HepG2 (cell line): ENCODE data around the gene THSD4. TPM values are rescaled to one million over a fixed set of nuclear protein-coding genes. Genes with fewer than 3 reads are reported as not detected.

Source experiments
- ATAC-seq: fragments of 200-7000 bp; cut with Tn5 transposase; 3 replicates; pipeline ENCODE4 v1.9.1; 2020; ENCODE audit warnings: mild to moderate bottlenecking, moderate library complexity
- BruUV-seq: library from RNA; stranded (reverse); fragments of 400-500 nt; replicated peaks from 2 replicates; lab custom pipeline; 2021; lab: Mats Ljungman, UMichigan
- CTCF ChIA-PET: fragments of 300-600 bp; formaldehyde crosslinking; extraction: SDS; loops from one replicate; lab custom pipeline; 2021; ENCODE audit warnings: low total read pairs, inconsistent platforms, low intra/inter-chr PET ratio; lab: Yijun Ruan, JAX
- POLR2A ChIA-PET: fragments of 350-600 bp; sonication (Branson Sonifier 250); formaldehyde crosslinking; loops from one replicate; lab custom pipeline; 2020; ENCODE audit warnings: antibody characterized with exemption, inconsistent platforms; lab: Yijun Ruan, JAX
- DNase-seq: peaks from one replicate; pipeline ENCODE4 v3.0.0-alpha.2; 2015; ENCODE audit warnings: low spot score
- FAIRE-seq: peaks from 3 replicates; lab custom pipeline; 2011; peaks lifted over from hg19 to GRCh38; lab: Jason Lieb, UNC
- H2AFZ ChIP-seq: one replicate; pipeline ENCODE4 v1.6.1; 2011; ENCODE audit warnings: low read length, inconsistent platforms
- H3K27ac ChIP-seq: fragments of 300-600 bp; 3 replicates; pipeline ENCODE4 v1.8.0; 2011; ENCODE audit warnings: mixed run types, mild to moderate bottlenecking, mixed read lengths, low read length, inconsistent platforms; ENCODE audit not compliant: insufficient read depth; ENCODE audit errors: extremely low read length
- H3K27me3 ChIP-seq, 2 experiments: fragments of 200-600 bp in 1 of 2; 2 replicates in 1 of 2; 3 replicates in 1 of 2; pipeline versions ENCODE4 v1.6.0 to v1.8.0; 2011; ENCODE audit warnings: low read length in 2 of 2, mild to moderate bottlenecking in 2 of 2, moderate library complexity in 2 of 2, inconsistent platforms in 1 of 2; ENCODE audit not compliant: insufficient read depth in 2 of 2, control insufficient read depth in 1 of 2
- H3K36me3 ChIP-seq, 2 experiments: fragments of 200-600 bp in 1 of 2; replicated peaks in 1 of 2; 2 replicates in 1 of 2; 3 replicates in 1 of 2; pipeline versions ENCODE4 v1.5.1 to v1.8.0; 2011; ENCODE audit warnings: low read length in 2 of 2, inconsistent platforms in 1 of 2; ENCODE audit not compliant: insufficient read depth in 2 of 2, control insufficient read depth in 1 of 2
- H3K4me1 ChIP-seq: 2 replicates; pipeline ENCODE4 v1.5.1; 2012; ENCODE audit warnings: low read length, inconsistent platforms; ENCODE audit not compliant: insufficient read depth
- H3K4me2 ChIP-seq: 2 replicates; pipeline ENCODE4 v1.6.0; 2011; ENCODE audit warnings: low read depth, low read length, inconsistent platforms
- H3K4me3 ChIP-seq, 3 experiments: fragments of 200-600 bp in 1 of 3; sonication (generic), shearing (Covaris generic) in 1 of 3; replicated peaks in 1 of 3; 2 replicates each; pipeline ENCODE4 v1.5.1; 2011 to 2016; ENCODE audit warnings: low read length in 3 of 3, inconsistent platforms in 2 of 3, low read depth in 2 of 3, mild to moderate bottlenecking in 2 of 3, control low read depth in 1 of 3, mixed read lengths in 1 of 3; ENCODE audit not compliant: insufficient read depth in 1 of 3
- H3K79me2 ChIP-seq: one replicate; pipeline ENCODE4 v1.6.1; 2011; ENCODE audit warnings: low read length, inconsistent platforms; ENCODE audit not compliant: insufficient read depth
- H3K9ac ChIP-seq: 2 replicates; pipeline ENCODE4 v1.6.0; 2011; ENCODE audit warnings: mild to moderate bottlenecking, low read depth, low read length, inconsistent platforms; ENCODE audit not compliant: insufficient read depth
- H3K9me3 ChIP-seq: 2 replicates; pipeline ENCODE4 v1.5.1; 2012; ENCODE audit warnings: mild to moderate bottlenecking, low read length
- H4K20me1 ChIP-seq: 2 replicates; pipeline ENCODE4 v1.6.0; 2011; ENCODE audit warnings: inconsistent platforms, mild to moderate bottlenecking, low read length, moderate library complexity; ENCODE audit not compliant: insufficient read depth
- CCDC6 ChIP-seq: sonication (generic); formaldehyde crosslinking; IDR thresholded peaks from 2 replicates; pipeline ENCODE4 v1.8.1; 2022; ENCODE audit warnings: mild to moderate bottlenecking, missing genetic modification reagents, moderate library complexity
- CENPT ChIP-seq: sonication (generic); formaldehyde crosslinking; IDR thresholded peaks from 2 replicates; pipeline ENCODE4 v1.8.0; 2022; ENCODE audit warnings: low read depth, mild to moderate bottlenecking, moderate library complexity, missing genetic modification reagents
- JUND ChIP-seq: sonication (generic); formaldehyde crosslinking; IDR thresholded peaks from 2 replicates; pipeline ENCODE4 v1.8.0; 2022; ENCODE audit warnings: mild to moderate bottlenecking, missing genetic modification reagents
- KLF12 ChIP-seq: sonication (generic); formaldehyde crosslinking; IDR thresholded peaks from 2 replicates; pipeline ENCODE4 v1.4.0; 2020; ENCODE audit warnings: missing genetic modification reagents, borderline replicate concordance
- PRPF4 ChIP-seq: fragments of 200-400 bp; formaldehyde crosslinking; IDR thresholded peaks from 2 replicates; pipeline ENCODE4 v1.6.1; 2016; ENCODE audit warnings: low read length, low read depth; ENCODE audit not compliant: poor library complexity, severe bottlenecking
- SRSF4 ChIP-seq: fragments of 200-400 bp; formaldehyde crosslinking; IDR thresholded peaks from one replicate; pipeline ENCODE4 v1.6.1; 2018; ENCODE audit warnings: mild to moderate bottlenecking, low read depth, low read length, moderate library complexity; ENCODE audit not compliant: poor library complexity, severe bottlenecking
- TBX2 ChIP-seq: sonication (generic); formaldehyde crosslinking; IDR thresholded peaks from 2 replicates; pipeline ENCODE4 v1.5.0; 2020; ENCODE audit warnings: missing genetic modification reagents, mild to moderate bottlenecking, borderline replicate concordance
- TEAD2 ChIP-seq: sonication (generic); formaldehyde crosslinking; IDR thresholded peaks from 2 replicates; pipeline ENCODE4 v1.9.0; 2021; ENCODE audit warnings: missing genetic modification reagents
- U2AF2 ChIP-seq: fragments of 200-400 bp; formaldehyde crosslinking; IDR thresholded peaks from 2 replicates; pipeline ENCODE4 v1.6.1; 2017; ENCODE audit warnings: low read depth, mild to moderate bottlenecking, low read length
- XBP1 ChIP-seq: sonication (generic); formaldehyde crosslinking; IDR thresholded peaks from 2 replicates; pipeline ENCODE4 v1.5.0; 2020; ENCODE audit warnings: missing genetic modification reagents
- ZBTB20 ChIP-seq: sonication (generic); formaldehyde crosslinking; IDR thresholded peaks from 2 replicates; pipeline ENCODE4 v1.8.1; 2023; ENCODE audit warnings: missing genetic modification reagents, low read depth, mild to moderate bottlenecking, borderline replicate concordance
- ZBTB38 ChIP-seq: sonication (generic); formaldehyde crosslinking; IDR thresholded peaks from 2 replicates; pipeline ENCODE4 v1.5.1; 2020; ENCODE audit warnings: mild to moderate bottlenecking, missing genetic modification reagents
- ZNF629 ChIP-seq: sonication (generic); formaldehyde crosslinking; conservative IDR thresholded peaks from 2 replicates; pipeline ENCODE4 v1.5.0; 2020; ENCODE audit warnings: missing genetic modification reagents
- ZNF749 ChIP-seq: sonication (generic); formaldehyde crosslinking; IDR thresholded peaks from 2 replicates; pipeline ENCODE4 v1.8.0; 2022; ENCODE audit warnings: mild to moderate bottlenecking, missing genetic modification reagents, moderate library complexity, borderline replicate concordance
- ZSCAN9 ChIP-seq: IDR thresholded peaks from 2 replicates; pipeline ENCODE4 v1.6.1; 2016; ENCODE audit warnings: borderline replicate concordance
- WGBS: methylation state at CpG from one replicate; pipeline ENCODE4 v1.1.6; 2017; ENCODE audit warnings: low lambda C conversion rate; 5-methylcytosine and 5-hydroxymethylcytosine counted together
- in situ Hi-C: cut with HindIII; loops from 2 replicates; pipeline ENCODE4 v1.10.0; 2017; ENCODE audit warnings: low pct_unique_long_range_greater_than_20kb; ENCODE audit not compliant: extremely low pct_ligation_motif_present
- intact Hi-C: fragments of 100-400 bp; cut with micrococcal nuclease; formaldehyde crosslinking; loops from one replicate; pipeline ENCODE4 v1.10.0; 2022; ENCODE audit not compliant: unreplicated experiment
- polyA plus RNA-seq, 8 experiments: library from polyadenylated mRNA; depleted of rRNA in 3 of 8; stranded (reverse) in 7 of 8; unstranded in 1 of 8; fragments of >200 nt; fragmentation: Illumina TruSeq in 4 of 8; extraction: Trizol in 4 of 8; gene quantifications; 2 replicates each; pipeline versions ENCODE4 v1.2.1 to v1.2.3, GENCODE V29; 2011 to 2016; ENCODE audit warnings: low read depth in 4 of 8, missing spikeins in 1 of 8, mixed read lengths in 1 of 8; ENCODE audit not compliant: insufficient read depth in 1 of 8
- total RNA-seq, 5 experiments: library from RNA; depleted of rRNA; stranded (reverse); fragments of >200 nt; fragmentation: Illumina TruSeq; extraction: Trizol; gene quantifications; 2 replicates each; pipeline ENCODE4 v1.2.3, GENCODE V29; 2016; ENCODE audit warnings: low read depth in 1 of 5
- TF ChIP-seq, protein P1 (sequence below), 2 experiments: sonication (generic) in 1 of 2; formaldehyde crosslinking in 1 of 2; IDR thresholded peaks; 2 replicates each; pipeline versions ENCODE4 v1.4.0 to v1.6.1; 2018 to 2020; ENCODE audit warnings: missing genetic modification reagents in 2 of 2, borderline replicate concordance in 1 of 2, low read depth in 1 of 2, mild to moderate bottlenecking in 1 of 2, missing biosample characterization in 1 of 2
- TF ChIP-seq, protein P2 (sequence below): sonication (generic); formaldehyde crosslinking; conservative IDR thresholded peaks from 2 replicates; pipeline ENCODE4 v1.5.0; 2020; ENCODE audit warnings: missing genetic modification reagents

Gene THSD4
- total and polyA plus RNA-seq, 2 of the 13 experiments (the other 11 are each of a cell fraction or from before 2014, with no cell fraction given): 0.07 to 0.21 TPM

DNA sequence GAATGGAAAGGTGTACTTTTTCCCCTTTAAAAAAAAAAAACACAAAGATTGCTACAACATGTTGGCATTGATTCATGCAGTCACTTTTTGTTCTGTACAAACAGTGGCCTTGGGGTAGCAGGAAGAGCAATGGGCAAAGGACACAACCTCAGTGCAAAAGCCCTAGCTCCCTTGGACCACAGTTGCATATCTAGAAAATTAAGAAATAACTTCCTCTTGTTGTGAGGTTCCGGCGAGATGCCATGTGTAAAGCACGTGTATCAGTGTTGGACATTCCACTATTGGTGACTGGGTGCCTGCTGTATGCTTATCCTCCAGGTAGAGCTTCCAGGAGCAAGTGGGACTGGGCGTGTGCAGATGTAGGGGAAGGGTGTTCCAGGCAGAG, 164.5 kb downstream of the THSD4 start:
- H3K4me2 ChIP-seq: no peak overlapping the region
- WGBS: 25% methylated on average over 4 of the region's 4 CpGs
- H4K20me1 ChIP-seq: no peaks in the 10 kb centered on the region
- H3K9ac ChIP-seq: no peak overlapping the region
- no peak for DNase-seq
- BruUV-seq: no TSS peak
- no peak for TF ChIP-seq U2AF2
- TF ChIP-seq ZNF629 (CRISPR knock-in tag): 0 out of 2 replicates have a peak, but pooled peaks have one; percentile 9
- intact Hi-C loops: no loop called here
- H3K79me2 ChIP-seq: no peaks in the 10 kb centered on the region
- in situ Hi-C loops: no loop called here
- no peak overlapping the region for H2AFZ ChIP-seq
- no peaks in the 10 kb centered on the region; a peak in 1 of 5 replicates for H3K27me3 ChIP-seq
- H3K4me1 ChIP-seq: peaks cover 16% of the 10 kb centered on the region
- ChIA-PET CTCF (no interaction called here), POLR2A (no interaction called here)
- FAIRE-seq: no peak
- no peaks in the 10 kb centered on the region for H3K36me3 ChIP-seq
- ATAC-seq: no peak
- no peak overlapping the region for H3K27ac ChIP-seq
- no peaks in the 10 kb centered on the region for H3K9me3 ChIP-seq
- no peak overlapping the region for H3K4me3 ChIP-seq

DNA sequence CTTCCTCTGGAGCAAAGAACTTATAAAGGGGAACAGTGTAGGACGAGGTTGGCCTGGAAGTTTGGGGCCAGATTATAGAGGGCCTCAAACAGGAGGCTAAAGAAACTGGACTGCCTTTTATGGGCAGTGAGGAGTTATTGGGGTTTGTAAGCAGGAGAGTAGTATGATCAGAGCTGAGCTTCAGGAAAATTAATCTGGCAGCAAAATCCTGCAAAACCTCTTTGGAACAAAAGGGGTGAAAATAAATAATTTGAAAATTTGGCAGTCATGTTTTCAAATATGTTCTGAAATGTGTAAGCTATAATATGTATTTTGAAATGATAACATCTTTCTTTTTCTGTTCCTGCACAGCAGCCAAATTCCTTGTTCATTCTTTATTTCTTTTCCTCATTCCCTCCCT, 164.9 kb downstream of the THSD4 start:
- H3K9me3 ChIP-seq: no peaks in the 10 kb centered on the region
- no peak overlapping the region for H3K4me2 ChIP-seq
- no peak for ATAC-seq
- WGBS: 33% methylated on average over 1 of the region's 1 CpG
- H3K36me3 ChIP-seq: no peaks in the 10 kb centered on the region
- no peaks in the 10 kb centered on the region for H3K79me2 ChIP-seq
- no peak overlapping the region for H3K27ac ChIP-seq
- DNase-seq: no peak
- no peaks in the 10 kb centered on the region for H4K20me1 ChIP-seq
- no peak overlapping the region for H2AFZ ChIP-seq
- peaks cover 16% of the 10 kb centered on the region for H3K4me1 ChIP-seq
- ChIA-PET CTCF (no interaction called here), POLR2A (no interaction called here)
- H3K4me3 ChIP-seq: no peak overlapping the region
- H3K27me3 ChIP-seq: no peaks in the 10 kb centered on the region; a peak in 1 of 5 replicates
- in situ Hi-C loops (no loop called here), intact Hi-C loops (no loop called here)
- no TSS peak for BruUV-seq
- H3K9ac ChIP-seq: no peak overlapping the region
- FAIRE-seq: no peak
- TF ChIP-seq ZSCAN9 (CRISPR knock-in tag): no peak
- TF ChIP-seq CENPT (CRISPR knock-in tag): no peak
- TF ChIP-seq ZBTB20: no peak
- no peak for TF ChIP-seq ZBTB38 (CRISPR knock-in tag)
- TF ChIP-seq JUND (CRISPR knock-in tag): no peak
- TF ChIP-seq, protein P1, sequence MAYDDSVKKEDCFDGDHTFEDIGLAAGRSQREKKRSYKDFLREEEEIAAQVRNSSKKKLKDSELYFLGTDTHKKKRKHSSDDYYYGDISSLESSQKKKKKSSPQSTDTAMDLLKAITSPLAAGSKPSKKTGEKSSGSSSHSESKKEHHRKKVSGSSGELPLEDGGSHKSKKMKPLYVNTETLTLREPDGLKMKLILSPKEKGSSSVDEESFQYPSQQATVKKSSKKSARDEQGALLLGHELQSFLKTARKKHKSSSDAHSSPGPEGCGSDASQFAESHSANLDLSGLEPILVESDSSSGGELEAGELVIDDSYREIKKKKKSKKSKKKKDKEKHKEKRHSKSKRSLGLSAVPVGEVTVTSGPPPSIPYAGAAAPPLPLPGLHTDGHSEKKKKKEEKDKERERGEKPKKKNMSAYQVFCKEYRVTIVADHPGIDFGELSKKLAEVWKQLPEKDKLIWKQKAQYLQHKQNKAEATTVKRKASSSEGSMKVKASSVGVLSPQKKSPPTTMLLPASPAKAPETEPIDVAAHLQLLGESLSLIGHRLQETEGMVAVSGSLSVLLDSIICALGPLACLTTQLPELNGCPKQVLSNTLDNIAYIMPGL (CRISPR knock-in tag; IDR thresholded peaks at IDR 0.05; ENCODE audit: borderline replicate concordance in 1 of 2, low read depth in 1 of 2): no peak
- TF ChIP-seq ZNF749 (CRISPR knock-in tag): no peak
- no peak for TF ChIP-seq CCDC6 (CRISPR knock-in tag)
- TF ChIP-seq SRSF4: no peak
- no peak for TF ChIP-seq TBX2 (CRISPR knock-in tag)
- TF ChIP-seq KLF12: no peak
- TF ChIP-seq, protein P2, sequence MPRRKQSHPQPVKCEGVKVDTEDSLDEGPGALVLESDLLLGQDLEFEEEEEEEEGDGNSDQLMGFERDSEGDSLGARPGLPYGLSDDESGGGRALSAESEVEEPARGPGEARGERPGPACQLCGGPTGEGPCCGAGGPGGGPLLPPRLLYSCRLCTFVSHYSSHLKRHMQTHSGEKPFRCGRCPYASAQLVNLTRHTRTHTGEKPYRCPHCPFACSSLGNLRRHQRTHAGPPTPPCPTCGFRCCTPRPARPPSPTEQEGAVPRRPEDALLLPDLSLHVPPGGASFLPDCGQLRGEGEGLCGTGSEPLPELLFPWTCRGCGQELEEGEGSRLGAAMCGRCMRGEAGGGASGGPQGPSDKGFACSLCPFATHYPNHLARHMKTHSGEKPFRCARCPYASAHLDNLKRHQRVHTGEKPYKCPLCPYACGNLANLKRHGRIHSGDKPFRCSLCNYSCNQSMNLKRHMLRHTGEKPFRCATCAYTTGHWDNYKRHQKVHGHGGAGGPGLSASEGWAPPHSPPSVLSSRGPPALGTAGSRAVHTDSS (CRISPR knock-in tag): no peak
- no peak for TF ChIP-seq TEAD2
- TF ChIP-seq XBP1: no peak
- no peak for TF ChIP-seq PRPF4
